ENCODE results near the gene STUM. TPM values are rescaled to one million over a fixed set of nuclear protein-coding genes. Genes with fewer than 3 reads are reported as not detected.
A peak's percentile ranks its signal among the peaks of the same experiment; 100 is the strongest.

The STUM gene
- total RNA-seq, 1 experiment from 2014 or later: 0.11 TPM

DNA sequence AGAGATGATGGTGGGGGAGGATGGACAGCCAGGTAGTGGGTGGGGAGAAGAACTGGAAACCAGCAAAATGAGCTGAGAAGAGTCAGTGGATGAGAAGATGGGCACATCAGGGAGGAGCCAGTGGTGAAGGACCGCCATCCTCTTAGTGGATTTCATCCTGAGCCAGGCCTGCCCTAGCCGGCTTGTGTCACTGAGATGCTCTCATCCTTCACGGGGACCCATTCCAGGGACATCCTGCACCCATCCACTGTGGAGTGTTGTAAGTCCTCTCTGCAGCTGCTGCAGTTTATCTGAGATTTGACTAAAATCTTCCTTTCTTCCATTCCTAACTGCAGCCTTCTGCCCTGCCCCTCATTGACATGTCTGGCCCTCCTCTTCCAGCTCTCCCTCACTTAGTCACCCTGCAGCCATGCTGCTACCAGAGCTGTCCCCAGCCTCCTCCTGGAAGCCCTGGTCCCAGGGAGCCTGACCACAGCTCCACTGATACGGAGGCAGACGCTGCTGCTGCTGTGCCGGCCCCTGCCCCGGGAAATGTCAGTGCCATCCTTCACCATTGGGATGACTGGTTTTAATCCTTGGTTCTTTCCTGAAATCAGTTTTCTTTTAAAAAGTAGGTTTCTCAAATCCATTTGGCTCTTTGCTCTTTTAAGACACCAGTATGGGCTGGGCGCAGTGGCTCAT is 33.2 kb downstream of the STUM start:
- H3K4me1 Mint-ChIP-seq: peaks cover 7 to 10% of the 10 kb centered on the region in 2 experiments
- Histone ChIP-seq H3K4ac (ENCODE audit: low read depth, low read length) (no peak overlapping the region), H3K4me2 (ENCODE audit: insufficient read depth, insufficient read length, low read length) (no peak overlapping the region), H3K27ac (ENCODE audit: insufficient read length, low read depth, low read length) (no peak overlapping the region), H3K27me3 (ENCODE audit: insufficient read depth, low read length) (no peaks in the 10 kb centered on the region), H3K23me2 (ENCODE audit: insufficient read length, low read depth, low read length, poor library complexity, severe bottlenecking) (no peaks in the 10 kb centered on the region), H3K18ac (ENCODE audit: insufficient read length, low read depth, low read length) (no peak overlapping the region), H3K79me1 (ENCODE audit: insufficient read depth, low read depth, low read length, poor library complexity, severe bottlenecking) (no peaks in the 10 kb centered on the region), H2AFZ (ENCODE audit: low read length) (no peak overlapping the region), H3K14ac (ENCODE audit: insufficient read depth, low read length) (no peak overlapping the region), H4K8ac (replicated peaks; ENCODE audit: insufficient read length, low read depth, low read length) (no peak overlapping the region), H2BK15ac (ENCODE audit: low read depth, low read length) (no peak overlapping the region), H4K20me1 (ENCODE audit: control insufficient read depth, insufficient read depth, insufficient read length) (no peaks in the 10 kb centered on the region), H2BK5ac (ENCODE audit: insufficient read length, low read length) (no peak overlapping the region), H3K79me2 (ENCODE audit: insufficient read depth, low read length) (no peaks in the 10 kb centered on the region), H3K23ac (ENCODE audit: insufficient read length, low read depth, low read length) (no peak overlapping the region), H2AK5ac (ENCODE audit: insufficient read length, low read length) (no peak overlapping the region), H3K4me1 (ENCODE audit: insufficient read depth, low read length) (no peaks in the 10 kb centered on the region), H3K56ac (ENCODE audit: insufficient read length, low read depth, low read length) (no peak overlapping the region), H4K91ac (ENCODE audit: insufficient read length, low read depth, low read length) (no peak overlapping the region), H3T11ph (ENCODE audit: low read length) (no peak overlapping the region), H4K5ac (ENCODE audit: insufficient read length, low read depth, low read length) (no peak overlapping the region), H2BK12ac (ENCODE audit: insufficient read length, low read depth, low read length) (no peak overlapping the region), H3K9ac (ENCODE audit: extremely low read depth, insufficient read length, low read length) (no peak overlapping the region), H2BK120ac (ENCODE audit: low read depth, low read length, poor library complexity, severe bottlenecking) (no peak overlapping the region), H3K9me3 (ENCODE audit: control insufficient read depth, low read depth, low read length) (no peaks in the 10 kb centered on the region), H2BK20ac (ENCODE audit: low read depth, low read length, poor library complexity, severe bottlenecking) (no peak overlapping the region)
- TF ChIP-seq, protein P1, sequence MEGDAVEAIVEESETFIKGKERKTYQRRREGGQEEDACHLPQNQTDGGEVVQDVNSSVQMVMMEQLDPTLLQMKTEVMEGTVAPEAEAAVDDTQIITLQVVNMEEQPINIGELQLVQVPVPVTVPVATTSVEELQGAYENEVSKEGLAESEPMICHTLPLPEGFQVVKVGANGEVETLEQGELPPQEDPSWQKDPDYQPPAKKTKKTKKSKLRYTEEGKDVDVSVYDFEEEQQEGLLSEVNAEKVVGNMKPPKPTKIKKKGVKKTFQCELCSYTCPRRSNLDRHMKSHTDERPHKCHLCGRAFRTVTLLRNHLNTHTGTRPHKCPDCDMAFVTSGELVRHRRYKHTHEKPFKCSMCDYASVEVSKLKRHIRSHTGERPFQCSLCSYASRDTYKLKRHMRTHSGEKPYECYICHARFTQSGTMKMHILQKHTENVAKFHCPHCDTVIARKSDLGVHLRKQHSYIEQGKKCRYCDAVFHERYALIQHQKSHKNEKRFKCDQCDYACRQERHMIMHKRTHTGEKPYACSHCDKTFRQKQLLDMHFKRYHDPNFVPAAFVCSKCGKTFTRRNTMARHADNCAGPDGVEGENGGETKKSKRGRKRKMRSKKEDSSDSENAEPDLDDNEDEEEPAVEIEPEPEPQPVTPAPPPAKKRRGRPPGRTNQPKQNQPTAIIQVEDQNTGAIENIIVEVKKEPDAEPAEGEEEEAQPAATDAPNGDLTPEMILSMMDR (conservative IDR thresholded peaks at IDR 0.05): no peak
- H3K4me3 Mint-ChIP-seq: no peak overlapping the region
- H3K9me3 Mint-ChIP-seq: no peaks in the 10 kb centered on the region
- DNase-seq: no peak
- WGBS (ENCODE audit: extremely low coverage, insufficient read length, low lambda C conversion rate): no CpG with 5 or more reads among the region's 8 CpGs
- H3K27ac Mint-ChIP-seq: peak overlapping the region in 1 of 3 experiments; percentile 20; a peak in 1 of 7 replicates
- peaks cover 0 to 1% (median 0%) of the 10 kb centered on the region in 3 experiments; a peak in 1 of 7 replicates for H3K36me3 Mint-ChIP-seq (ENCODE audit: insufficient read depth in 1 of 3, low read depth in 3 of 3)
- H3K27me3 Mint-ChIP-seq (ENCODE audit: low read depth): peaks cover 2% of the 10 kb centered on the region

All from H9 (cell line).